WTC11 (cell line): ENCODE results near the gene AKAP6.

Experiments
- ATF1 ChIP-seq: sonication (generic); formaldehyde crosslinking; IDR thresholded peaks from 2 replicates; pipeline ENCODE4 v1.8.1; 2023; ENCODE audit warnings: mild to moderate bottlenecking, moderate library complexity, missing genetic modification reagents
- FOXJ3 ChIP-seq: sonication (generic); formaldehyde crosslinking; IDR thresholded peaks from 2 replicates; pipeline ENCODE4 v1.9.0; 2021; ENCODE audit warnings: missing genetic modification reagents, mild to moderate bottlenecking, borderline replicate concordance
- NR2C2 ChIP-seq: sonication (generic); formaldehyde crosslinking; IDR thresholded peaks from 2 replicates; pipeline ENCODE4 v1.8.0; 2022; ENCODE audit warnings: mild to moderate bottlenecking, missing genetic modification reagents
- USF1 ChIP-seq: sonication (generic); formaldehyde crosslinking; IDR thresholded peaks from 2 replicates; pipeline ENCODE4 v1.8.0; 2022; ENCODE audit warnings: mild to moderate bottlenecking, missing genetic modification reagents
- TF ChIP-seq, protein P1 (sequence below): fragments of 200-600 bp; IDR thresholded peaks from 2 replicates; pipeline ENCODE4 v1.8.0; 2022; ENCODE audit warnings: antibody characterized with exemption

DNA sequence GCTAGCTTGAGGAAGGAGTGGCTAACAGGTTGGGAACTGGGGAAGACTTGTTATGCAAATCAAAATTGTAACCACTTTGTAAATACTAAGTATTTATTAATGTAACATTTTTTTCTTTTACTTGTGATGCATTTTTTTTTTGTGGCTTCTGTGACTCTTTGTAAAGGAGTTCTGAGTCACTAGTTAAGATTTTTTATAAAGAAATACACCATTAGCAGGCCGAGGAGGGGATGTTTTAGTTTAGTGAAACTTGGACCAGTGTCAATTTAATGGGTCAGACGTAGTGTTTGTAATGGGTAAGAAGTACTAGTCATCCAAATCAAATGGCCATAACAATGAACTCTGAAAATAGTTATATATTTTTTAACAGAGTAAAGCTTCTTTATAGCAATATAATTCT lies 43.1 kb downstream of the AKAP6 start:
- TF ChIP-seq, protein P1, sequence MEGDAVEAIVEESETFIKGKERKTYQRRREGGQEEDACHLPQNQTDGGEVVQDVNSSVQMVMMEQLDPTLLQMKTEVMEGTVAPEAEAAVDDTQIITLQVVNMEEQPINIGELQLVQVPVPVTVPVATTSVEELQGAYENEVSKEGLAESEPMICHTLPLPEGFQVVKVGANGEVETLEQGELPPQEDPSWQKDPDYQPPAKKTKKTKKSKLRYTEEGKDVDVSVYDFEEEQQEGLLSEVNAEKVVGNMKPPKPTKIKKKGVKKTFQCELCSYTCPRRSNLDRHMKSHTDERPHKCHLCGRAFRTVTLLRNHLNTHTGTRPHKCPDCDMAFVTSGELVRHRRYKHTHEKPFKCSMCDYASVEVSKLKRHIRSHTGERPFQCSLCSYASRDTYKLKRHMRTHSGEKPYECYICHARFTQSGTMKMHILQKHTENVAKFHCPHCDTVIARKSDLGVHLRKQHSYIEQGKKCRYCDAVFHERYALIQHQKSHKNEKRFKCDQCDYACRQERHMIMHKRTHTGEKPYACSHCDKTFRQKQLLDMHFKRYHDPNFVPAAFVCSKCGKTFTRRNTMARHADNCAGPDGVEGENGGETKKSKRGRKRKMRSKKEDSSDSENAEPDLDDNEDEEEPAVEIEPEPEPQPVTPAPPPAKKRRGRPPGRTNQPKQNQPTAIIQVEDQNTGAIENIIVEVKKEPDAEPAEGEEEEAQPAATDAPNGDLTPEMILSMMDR: no peak
- TF ChIP-seq NR2C2 (CRISPR knock-in tag) (no peak), ATF1 (CRISPR knock-in tag) (no peak), FOXJ3 (CRISPR knock-in tag) (no peak), USF1 (CRISPR knock-in tag) (no peak)
